Duodenal mucosa (tissue), 2 donors: ENCODE results near the gene DTNB.

Experiments
- H3K27ac ChIP-seq: one replicate; pipeline ENCODE4 v1.7.0; 2013; ENCODE audit warnings: low read depth, low read length
- H3K27me3 ChIP-seq, 2 donors: one replicate each; pipeline ENCODE4 v1.7.0; 2013; ENCODE audit warnings: low read length in 2 of 2, control low read depth in 1 of 2; ENCODE audit not compliant: insufficient read depth in 2 of 2, control insufficient read depth in 1 of 2
- H3K36me3 ChIP-seq, 2 donors: one replicate each; pipeline ENCODE4 v1.7.0; 2013; ENCODE audit warnings: low read length in 2 of 2, control low read depth in 1 of 2; ENCODE audit not compliant: insufficient read depth in 2 of 2, control insufficient read depth in 1 of 2
- H3K4me1 ChIP-seq, 2 donors: one replicate each; pipeline ENCODE4 v1.7.0; 2013; ENCODE audit warnings: low read length in 2 of 2, control low read depth in 1 of 2; ENCODE audit not compliant: insufficient read depth in 2 of 2, control insufficient read depth in 1 of 2
- H3K4me3 ChIP-seq, 2 donors: one replicate each; pipeline ENCODE4 v1.7.0; 2013; ENCODE audit warnings: low read length in 2 of 2, low read depth in 1 of 2
- H3K9ac ChIP-seq, 2 donors: one replicate each; pipeline ENCODE4 v1.7.0; 2013; ENCODE audit warnings: low read length in 2 of 2, low read depth in 1 of 2
- H3K9me3 ChIP-seq, 2 donors: one replicate each; pipeline ENCODE4 v1.7.0; 2013; ENCODE audit warnings: low read length in 2 of 2, control low read depth in 1 of 2; ENCODE audit not compliant: control insufficient read depth in 1 of 2

DTNB gene

DNA sequence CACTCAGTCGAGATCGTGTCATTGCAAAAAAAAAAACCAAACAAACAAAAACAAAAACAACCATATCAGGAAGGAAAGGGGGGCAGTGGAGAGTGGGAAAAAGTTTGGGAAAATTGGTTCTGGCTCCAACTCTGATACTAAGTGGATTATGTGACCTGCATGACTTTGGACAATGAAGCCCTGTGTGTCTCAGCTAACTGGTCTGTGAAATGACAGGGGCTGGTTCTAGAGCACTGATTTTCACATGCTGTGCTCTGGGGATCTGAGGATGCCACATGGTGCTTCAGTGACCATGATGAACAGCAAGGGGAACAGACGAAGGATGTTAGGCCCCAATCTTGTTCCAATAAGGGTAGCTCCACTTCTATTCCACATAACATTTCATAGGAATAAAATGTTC, 174.2 kb downstream of the DTNB start:
- no peaks in the 10 kb centered on the region for H3K27me3 ChIP-seq
- no peaks in the 10 kb centered on the region for H3K9me3 ChIP-seq

DNA sequence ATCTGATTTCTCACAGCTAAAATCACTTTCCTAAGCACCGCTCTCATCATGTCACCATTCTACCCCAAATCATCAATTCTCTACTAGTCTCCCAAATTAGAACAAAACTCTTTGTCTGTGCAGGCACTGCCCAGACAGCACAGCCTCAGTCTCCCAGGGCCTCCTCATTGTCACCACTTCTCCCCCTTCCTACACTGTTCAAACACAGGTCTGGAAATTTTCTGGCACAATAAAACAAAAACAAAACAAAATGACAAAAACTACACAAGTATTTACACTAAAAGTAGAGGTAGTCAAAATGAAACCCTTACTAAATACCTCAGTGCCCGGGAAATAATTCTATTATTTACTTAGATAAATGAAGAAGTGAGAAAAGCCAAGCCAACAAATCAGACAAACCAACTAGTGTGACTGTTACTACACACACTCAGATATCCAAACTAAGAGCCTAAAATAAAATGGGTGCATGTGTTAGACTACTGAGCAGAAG, 175.4 kb downstream of the DTNB start:
- Histone ChIP-seq H3K9me3 (no peaks in the 10 kb centered on the region), H3K27me3 (no peaks in the 10 kb centered on the region), H3K9ac (no peak overlapping the region), H3K36me3 (no peaks in the 10 kb centered on the region), H3K4me3 (no peak overlapping the region), H3K4me1 (no peaks in the 10 kb centered on the region), H3K27ac (no peak overlapping the region)

More for the DNA sequence above, 174.2 kb downstream of the DTNB start:
- Histone ChIP-seq H3K27ac (no peak overlapping the region), H3K9ac (no peak overlapping the region), H3K4me1 (no peaks in the 10 kb centered on the region), H3K4me3 (no peak overlapping the region), H3K36me3 (no peaks in the 10 kb centered on the region)

DNA sequence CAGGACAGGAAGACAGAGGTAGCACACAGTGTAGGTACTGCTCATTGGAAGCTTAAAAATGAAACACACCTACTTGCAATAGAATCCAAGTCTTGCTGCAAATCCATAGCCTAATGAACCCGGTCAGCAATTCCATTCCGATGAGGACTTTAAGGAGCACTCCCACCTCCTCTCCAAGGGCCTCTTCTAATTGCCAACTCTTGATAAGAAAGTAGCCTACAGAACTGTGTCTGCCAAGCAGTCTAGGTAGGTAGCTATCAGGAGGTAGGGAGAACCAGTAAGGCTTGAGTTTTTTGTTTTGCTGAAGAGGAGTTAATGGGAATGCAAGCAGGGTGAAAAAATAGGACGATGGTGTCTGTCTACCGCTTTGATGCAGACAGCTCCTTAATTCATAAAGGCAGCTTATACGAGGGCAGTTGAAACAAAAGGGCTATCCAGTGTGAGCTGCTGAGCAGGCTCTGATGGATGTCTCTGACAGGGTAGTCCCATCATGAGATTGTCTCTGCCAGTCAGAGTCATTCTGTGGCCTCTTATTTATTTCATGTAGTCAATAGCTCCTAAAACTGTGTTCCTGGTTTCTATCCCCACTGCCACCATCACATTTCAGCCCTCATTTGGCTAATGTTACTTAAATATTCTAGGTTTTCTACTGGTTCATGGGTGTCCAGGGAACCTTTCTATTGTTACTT, 176.0 kb downstream of the DTNB start:
- no peaks in the 10 kb centered on the region for H3K27me3 ChIP-seq
- no peaks in the 10 kb centered on the region for H3K9me3 ChIP-seq
- no peak overlapping the region for H3K27ac ChIP-seq
- no peak overlapping the region for H3K4me3 ChIP-seq
- no peak overlapping the region for H3K9ac ChIP-seq
- no peaks in the 10 kb centered on the region for H3K4me1 ChIP-seq
- H3K36me3 ChIP-seq: no peaks in the 10 kb centered on the region

DNA sequence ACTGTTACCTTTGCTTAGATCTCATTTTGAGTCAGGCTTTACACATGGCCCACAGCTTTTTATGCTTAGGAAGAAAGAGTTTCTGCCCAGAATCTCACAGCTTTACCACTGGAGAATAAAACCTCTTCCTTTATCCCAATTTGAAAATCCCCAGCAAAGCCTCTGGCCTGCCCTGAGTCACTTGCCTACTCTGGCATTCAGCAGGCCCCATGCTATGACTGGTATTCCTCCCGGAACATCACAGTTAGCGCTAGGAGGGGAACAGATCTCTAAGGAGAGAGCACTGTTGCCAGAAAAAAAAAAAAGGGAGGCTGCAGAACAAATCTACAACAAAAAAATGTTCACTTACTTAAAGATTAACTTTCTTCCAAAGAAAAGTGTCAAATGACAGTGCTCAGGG, 178.8 kb downstream of the DTNB start:
- H3K27me3 ChIP-seq: no peaks in the 10 kb centered on the region
- H3K9me3 ChIP-seq: no peaks in the 10 kb centered on the region
- H3K36me3 ChIP-seq: no peaks in the 10 kb centered on the region
- no peak overlapping the region for H3K27ac ChIP-seq
- no peak overlapping the region for H3K4me3 ChIP-seq
- no peaks in the 10 kb centered on the region for H3K4me1 ChIP-seq
- no peak overlapping the region for H3K9ac ChIP-seq

DNA sequence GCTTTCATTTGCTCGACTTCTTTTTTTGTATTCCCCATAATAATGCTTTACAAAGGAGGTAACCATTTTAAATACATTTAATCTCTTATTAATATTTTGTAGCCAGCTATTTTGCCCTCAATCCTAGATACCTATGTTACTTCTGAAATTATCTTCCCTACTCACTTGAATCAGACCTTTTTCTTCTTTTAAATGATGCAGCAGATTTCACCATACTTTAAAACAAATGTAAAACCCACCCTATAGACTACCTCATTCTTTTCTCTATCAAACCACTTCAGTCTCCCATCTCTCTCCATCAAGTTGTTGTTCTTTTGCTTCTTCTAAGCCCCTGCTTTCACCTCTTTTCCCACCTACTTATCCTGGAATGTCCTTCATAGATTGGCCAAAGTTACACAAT, 180.2 kb downstream of the DTNB start:
- no peak overlapping the region for H3K9ac ChIP-seq
- no peaks in the 10 kb centered on the region for H3K9me3 ChIP-seq
- no peak overlapping the region for H3K4me3 ChIP-seq
- H3K27me3 ChIP-seq: no peaks in the 10 kb centered on the region
- no peaks in the 10 kb centered on the region for H3K4me1 ChIP-seq
- H3K27ac ChIP-seq: no peak overlapping the region
- H3K36me3 ChIP-seq: no peaks in the 10 kb centered on the region

DNA sequence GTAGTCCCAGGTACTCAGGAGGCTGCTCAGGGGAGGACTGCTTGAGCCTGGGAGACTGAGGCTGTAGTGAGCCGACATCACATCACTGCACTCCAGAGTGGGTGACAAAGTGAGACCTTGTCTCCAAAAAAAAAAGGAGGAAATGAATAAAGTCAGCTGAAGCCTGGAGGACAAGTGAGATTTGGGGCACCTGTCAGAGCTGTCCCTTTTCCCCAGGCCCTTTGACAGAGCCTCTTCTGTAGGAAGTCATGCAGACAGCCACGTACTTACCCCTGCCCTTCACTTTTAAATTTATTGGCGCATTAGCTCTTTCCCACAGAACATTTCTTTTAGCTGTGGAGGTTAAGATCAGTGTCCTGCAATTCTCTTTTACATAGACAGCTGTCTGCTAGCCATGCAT, 180.7 kb downstream of the DTNB start:
- no peaks in the 10 kb centered on the region for H3K36me3 ChIP-seq
- no peaks in the 10 kb centered on the region for H3K27me3 ChIP-seq
- H3K9ac ChIP-seq: no peak overlapping the region
- H3K4me3 ChIP-seq: no peak overlapping the region
- no peak overlapping the region for H3K27ac ChIP-seq
- no peaks in the 10 kb centered on the region for H3K4me1 ChIP-seq
- H3K9me3 ChIP-seq: no peaks in the 10 kb centered on the region

DNA sequence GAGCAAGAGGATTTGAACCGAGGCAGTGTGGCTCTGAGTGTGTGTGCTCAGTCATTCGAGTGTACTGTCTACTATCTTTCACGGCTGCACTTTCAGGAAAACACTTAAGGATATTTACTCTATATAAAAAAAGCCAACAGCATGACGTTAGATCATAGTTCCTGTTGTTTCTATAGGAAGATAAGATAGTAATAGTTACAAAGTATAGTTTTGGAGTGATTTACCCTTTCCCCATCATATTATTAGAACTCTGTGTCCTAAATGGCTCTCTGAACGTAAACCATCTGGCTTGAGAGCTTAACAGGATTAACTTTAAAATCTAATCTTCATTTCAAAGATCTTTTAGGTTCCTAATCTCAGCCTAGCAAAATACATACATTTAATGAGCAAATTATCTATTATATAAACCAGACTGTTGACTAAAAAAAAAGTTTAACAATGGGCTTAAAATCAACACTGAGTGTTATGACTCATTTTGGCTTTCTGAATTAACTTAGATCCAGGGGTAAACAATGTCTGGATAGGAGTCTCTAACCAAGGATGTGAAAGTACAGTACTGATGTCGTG, 181.3 kb downstream of the DTNB start:
- no peak overlapping the region for H3K9ac ChIP-seq
- H3K9me3 ChIP-seq: no peaks in the 10 kb centered on the region
- H3K27ac ChIP-seq: no peak overlapping the region
- no peak overlapping the region for H3K4me3 ChIP-seq
- no peaks in the 10 kb centered on the region for H3K27me3 ChIP-seq
- H3K4me1 ChIP-seq: no peaks in the 10 kb centered on the region
- H3K36me3 ChIP-seq: no peaks in the 10 kb centered on the region

DNA sequence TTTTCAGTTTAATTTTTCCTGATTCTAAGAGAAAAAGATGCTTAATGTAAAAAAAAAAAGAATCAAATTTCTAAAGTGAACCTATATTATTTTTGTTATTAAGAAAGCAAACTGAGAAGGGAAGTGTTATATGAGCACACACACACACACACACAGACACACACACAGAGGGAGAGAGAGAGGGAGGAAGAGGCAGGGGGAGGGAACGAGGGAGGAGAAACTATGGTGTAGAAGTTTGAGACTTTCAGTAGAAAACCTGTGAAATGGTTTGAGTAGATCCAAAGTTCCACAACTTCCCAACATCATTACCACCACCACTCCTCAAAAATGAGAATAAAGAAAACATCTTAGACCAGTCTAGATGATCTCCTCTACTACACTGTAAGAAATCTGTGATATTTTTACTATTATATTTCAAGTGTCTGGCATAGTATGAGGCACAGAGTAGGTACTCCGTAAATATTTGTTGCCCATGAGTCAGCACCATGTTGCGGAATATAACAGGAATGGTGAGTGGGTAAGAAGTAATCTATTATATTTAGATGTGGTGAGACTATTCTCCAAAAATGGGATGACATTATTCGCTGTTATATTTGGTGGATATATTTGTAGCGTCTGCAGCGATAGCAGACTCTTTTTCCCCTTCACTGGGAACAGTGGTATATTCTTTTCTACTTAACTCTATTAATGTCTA, 182.2 kb downstream of the DTNB start:
- Histone ChIP-seq H3K4me3 (no peak overlapping the region), H3K9ac (no peak overlapping the region), H3K27ac (no peak overlapping the region), H3K9me3 (no peaks in the 10 kb centered on the region), H3K36me3 (no peaks in the 10 kb centered on the region), H3K27me3 (no peaks in the 10 kb centered on the region), H3K4me1 (no peaks in the 10 kb centered on the region)

DNA sequence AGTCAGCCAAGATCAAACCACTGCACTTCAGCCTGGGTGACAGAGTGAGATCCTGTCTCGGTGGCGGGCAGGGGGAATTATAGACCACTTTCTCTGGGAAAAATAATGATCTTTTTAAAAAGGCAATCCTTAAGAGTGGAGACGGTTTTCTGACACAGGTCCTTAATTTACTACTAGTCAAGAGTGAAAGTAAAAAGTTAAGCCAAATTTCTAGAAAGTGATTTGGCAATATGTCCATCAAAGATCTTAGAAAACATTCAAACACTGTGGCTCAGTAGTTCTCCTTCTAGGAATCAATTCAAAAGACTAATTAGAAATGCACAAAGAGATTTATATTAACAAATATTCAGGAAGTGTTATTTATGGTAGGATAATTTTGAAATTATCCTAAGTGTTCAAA, 183.2 kb downstream of the DTNB start:
- H3K4me1 ChIP-seq: no peaks in the 10 kb centered on the region
- H3K36me3 ChIP-seq: no peaks in the 10 kb centered on the region
- H3K27me3 ChIP-seq: no peaks in the 10 kb centered on the region
- no peak overlapping the region for H3K27ac ChIP-seq
- H3K9ac ChIP-seq: no peak overlapping the region
- H3K4me3 ChIP-seq: no peak overlapping the region
- no peaks in the 10 kb centered on the region for H3K9me3 ChIP-seq

DNA sequence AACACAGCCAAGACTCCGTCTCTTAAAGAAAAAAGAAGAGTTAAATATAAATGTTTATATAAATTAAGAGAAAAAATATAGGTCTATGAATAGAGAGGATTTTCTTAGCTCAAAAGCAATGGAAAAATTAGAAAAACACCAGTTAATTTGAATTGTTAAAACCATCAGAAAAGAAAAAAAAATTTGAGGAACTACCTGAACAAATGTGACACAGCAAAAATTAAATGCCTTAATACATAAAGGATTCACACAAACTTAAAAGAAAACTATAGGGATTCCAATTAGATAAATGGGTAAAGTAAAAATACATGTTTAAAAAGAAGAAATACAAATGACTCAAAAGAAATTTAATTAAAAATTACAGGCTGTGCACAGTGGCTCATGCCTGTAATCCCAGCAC, 183.7 kb downstream of the DTNB start:
- no peak overlapping the region for H3K9ac ChIP-seq
- H3K4me1 ChIP-seq: no peaks in the 10 kb centered on the region
- H3K4me3 ChIP-seq: no peak overlapping the region
- no peaks in the 10 kb centered on the region for H3K36me3 ChIP-seq
- no peak overlapping the region for H3K27ac ChIP-seq
- no peaks in the 10 kb centered on the region for H3K9me3 ChIP-seq
- no peaks in the 10 kb centered on the region for H3K27me3 ChIP-seq
